ENCODE results near the gene COL6A6.
"Not testable (repeated sequence)": the region's sequence is repeated elsewhere in the genome, so short reads cannot be mapped to it uniquely, and the experiment has no call there.

COL6A6 gene

DNA sequence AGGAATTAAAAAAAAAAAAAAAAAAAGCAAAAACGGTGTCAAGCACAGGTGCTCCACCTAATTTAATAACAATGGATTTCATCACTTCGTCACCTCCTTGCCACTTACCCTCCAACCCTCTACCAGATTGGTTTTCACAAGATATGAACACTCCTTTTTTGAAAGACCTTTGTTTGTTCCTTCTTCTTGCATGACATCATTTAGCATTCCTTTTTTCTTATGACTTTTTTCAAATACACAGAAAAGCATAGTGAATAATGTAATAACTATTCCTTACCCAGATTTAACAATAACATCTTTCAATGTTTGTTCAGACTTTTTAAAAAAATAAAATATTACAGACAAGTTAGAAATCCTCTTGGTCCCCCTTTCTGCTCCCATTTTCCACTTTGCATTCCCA is 16.3 kb downstream of the COL6A6 start:
- no peak for DNase-seq

DNA sequence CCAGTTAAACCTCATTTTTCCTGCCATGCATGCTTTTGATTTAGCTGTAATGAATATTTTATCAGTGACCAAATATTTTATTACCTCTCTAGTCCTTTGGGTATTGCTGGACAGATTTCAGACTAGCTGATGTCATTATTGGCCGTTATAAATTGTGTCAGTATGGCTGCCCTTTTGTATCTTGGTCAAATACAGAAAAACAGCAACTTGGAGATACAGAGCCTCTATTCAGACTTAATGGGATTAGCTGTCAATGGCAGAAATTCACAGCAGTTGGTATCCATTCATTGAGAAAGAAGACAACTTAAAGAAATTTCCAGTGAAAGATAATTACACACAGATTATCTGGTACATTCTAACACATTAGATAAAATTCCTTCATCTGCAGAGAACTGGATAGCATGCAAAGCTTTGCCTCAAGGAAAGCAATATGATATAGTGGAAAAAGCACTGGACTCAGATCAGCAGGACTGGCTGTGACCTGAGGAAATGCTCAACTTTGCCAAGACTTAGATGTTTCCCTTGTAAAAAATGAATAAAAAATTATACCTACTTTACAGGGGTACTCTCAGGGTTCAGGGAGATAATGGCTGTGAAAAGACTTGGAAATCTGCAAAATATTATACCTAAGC is 20.8 kb downstream of the COL6A6 start:
- DNase-seq = no peak

GRCh38 chr3:130539005-130539404 is 22.0 kb downstream of the COL6A6 start:
- DNase-seq = peak; percentile 2 to 18

DNA sequence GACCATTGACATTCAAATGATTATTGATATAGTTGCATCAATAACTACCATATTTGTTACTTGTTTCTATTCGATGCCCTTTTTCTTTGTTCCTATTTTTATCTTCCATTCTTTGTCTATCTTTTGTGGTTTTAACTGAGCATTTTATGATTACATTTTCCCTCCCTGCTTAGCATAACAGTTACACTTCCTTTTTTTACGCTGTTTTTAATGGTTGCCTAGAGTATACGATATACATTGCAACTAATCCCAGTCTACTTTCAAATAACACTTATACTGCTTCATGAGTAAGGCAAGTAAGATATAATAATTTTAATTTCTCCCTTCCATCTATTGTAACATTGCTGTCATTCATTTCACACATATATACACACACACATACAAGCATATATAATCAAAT is 26.3 kb downstream of the COL6A6 start:
- DNase-seq = no peak

DNA sequence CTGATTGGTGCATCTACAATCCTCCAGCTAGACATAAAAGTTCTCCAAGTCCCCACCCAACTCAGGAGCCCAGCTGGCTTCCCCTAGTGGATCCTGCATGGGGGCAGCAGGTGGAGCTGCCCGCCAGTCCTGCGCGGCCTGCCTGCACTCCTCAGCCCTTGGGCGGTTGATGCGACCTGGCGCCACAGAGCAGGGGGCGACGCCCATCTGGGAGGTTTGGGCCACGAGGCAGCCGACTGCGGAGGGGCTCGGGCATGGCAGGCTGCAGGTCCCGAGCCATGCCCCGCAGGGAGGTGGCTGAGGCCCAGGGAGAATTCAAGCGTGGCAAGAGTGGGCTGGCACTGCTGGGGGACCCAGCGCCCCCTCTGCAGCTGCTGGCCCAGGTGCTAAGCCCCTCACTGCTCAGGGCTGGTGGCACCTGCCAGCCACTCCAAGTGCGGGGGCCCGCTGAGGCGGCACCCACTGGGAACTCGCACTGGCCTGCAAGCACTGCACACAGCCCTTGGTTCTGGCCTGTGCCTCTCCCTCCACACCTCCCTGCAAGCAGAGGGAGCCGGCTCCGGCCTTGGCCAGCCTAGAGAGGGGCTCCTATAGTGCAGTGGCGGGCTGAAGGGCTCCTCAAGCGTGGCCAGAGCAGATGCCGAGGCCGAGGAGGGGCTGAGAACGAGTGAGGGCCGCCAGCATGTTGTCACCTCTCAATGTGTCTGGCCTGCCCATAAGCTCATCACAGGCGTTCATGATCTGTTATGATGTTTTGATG is 30.1 kb downstream of the COL6A6 start:
- no peak for DNase-seq

DNA sequence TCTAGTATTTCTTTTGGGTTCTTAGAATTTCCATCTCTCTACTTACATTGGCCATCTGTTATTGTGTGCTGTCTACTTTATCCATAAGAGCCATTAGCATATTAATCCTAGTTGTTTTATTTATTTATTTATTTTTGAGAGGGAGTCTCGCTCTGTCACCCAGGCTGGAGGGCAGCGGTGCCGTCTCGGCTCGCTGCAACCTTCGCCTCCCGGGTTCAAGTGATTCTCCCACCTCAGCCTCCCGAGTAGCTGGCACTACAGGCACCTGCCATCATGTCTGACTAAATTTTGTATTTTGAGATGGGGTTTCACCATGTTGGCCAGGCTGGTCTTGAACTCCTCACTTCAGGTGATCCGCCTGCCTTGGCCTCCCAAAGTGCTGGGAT is 30.7 kb downstream of the COL6A6 start:
- not testable (repeated sequence) for DNase-seq

- DNase-seq = no peak
Measured at GRCh38 chr3:130548356-130548755, 31.4 kb downstream of the COL6A6 start.

DNA sequence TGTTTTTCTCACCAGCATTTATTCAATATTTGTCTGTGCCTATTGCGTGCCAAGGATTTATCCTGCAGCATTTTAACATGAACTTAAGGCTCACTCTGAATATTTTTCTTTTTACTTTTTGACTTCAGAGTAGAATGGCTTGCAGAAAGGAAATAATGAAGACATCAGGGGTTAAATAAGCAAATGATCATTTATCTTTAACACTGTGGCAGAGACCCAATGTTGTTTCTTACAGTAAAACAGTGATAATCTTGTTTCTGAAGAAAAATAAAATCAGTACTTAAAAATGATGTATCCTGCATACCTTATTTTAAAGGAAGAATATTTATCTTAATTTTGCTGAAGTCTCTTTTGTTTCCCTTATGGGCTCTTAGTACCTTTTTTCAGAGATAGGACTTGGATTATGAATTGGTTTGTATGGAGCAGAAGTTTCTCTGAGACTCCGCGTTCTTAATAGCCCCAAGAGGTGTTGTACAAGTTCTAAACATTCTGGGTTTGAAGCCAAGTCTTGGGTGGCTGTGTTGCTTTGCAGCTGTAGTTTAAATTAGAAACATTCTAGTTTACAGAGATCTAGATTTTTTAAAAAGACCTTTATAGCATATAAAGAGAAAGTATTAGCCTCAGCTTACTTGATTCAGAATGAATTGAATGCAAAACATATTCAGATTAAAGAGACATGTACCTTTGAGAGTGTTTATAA is 40.5 kb downstream of the COL6A6 start:
- DNase-seq = no peak

DNA sequence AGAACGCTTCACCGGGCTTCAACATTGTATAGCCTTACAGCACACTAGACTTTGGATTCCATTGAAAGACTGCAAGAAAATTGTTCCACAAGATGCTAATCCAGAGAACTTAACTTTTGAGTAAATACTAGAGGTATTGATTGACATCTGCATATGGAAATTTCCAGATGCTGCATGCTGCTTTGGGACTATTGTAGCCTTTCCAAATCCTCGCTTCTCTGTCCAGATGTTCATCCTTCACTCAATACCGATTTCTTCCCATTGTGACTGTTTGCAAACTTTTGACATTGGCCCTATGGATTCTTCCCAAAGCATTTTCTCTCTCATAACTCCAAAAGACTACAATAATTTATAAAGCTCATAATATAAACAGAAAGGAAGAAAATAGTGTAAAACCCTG is 41.4 kb downstream of the COL6A6 start:
- no peak for DNase-seq

DNA sequence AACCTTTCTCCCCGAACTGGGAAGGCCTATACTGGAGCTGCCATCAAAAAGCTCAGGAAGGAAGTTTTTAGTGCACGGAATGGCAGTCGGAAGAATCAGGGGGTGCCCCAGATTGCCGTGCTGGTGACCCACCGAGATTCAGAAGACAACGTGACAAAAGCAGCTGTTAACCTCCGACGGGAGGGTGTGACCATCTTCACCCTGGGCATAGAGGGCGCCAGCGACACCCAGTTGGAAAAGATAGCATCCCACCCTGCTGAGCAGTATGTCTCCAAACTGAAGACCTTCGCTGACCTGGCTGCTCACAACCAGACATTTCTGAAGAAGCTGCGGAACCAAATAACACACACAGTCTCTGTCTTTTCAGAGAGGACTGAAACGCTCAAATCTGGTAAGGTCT is 48.2 kb downstream of the COL6A6 start:
- DNase-seq = no peak

Measured in NCI-H1930 (cell line).